Measurements from ENCODE around the gene RAB5B.

The RAB5B gene

GRCh38 chr12:55974308-55974730 lies 441 bp downstream of the RAB5B start (continued):
- TF ChIP-seq ZNF248 (tag by site-specific recombination; IDR thresholded peaks at IDR 0.05) (no peak), ZNF274 (IDR thresholded peaks at IDR 0.05; ENCODE audit: low read length) (no peak), ZNF274 (tag by site-specific recombination; IDR thresholded peaks at IDR 0.05; ENCODE audit: borderline replicate concordance) (no peak), HIC1 (tag by site-specific recombination; IDR thresholded peaks at IDR 0.05) (peak; percentile 59; the same call in 1 of the 2 replicates), ZNF558 (tag by site-specific recombination; IDR thresholded peaks at IDR 0.05) (no peak), ZFP41 (tag by site-specific recombination; IDR thresholded peaks at IDR 0.05; ENCODE audit: borderline replicate concordance) (no peak), ZNF211 (tag by site-specific recombination; IDR thresholded peaks at IDR 0.05; ENCODE audit: low read depth) (no peak), ZNF2 (tag by site-specific recombination; IDR thresholded peaks at IDR 0.05) (peak; percentile 22; the same call in 1 of the 2 replicates), KLF16 (tag by site-specific recombination; IDR thresholded peaks at IDR 0.05) (0 out of 2 replicates have a peak, but pooled peaks have one; percentile 19), ZNF24 (tag by site-specific recombination; IDR thresholded peaks at IDR 0.05) (no peak), ZNF148 (tag by site-specific recombination; IDR thresholded peaks at IDR 0.05; ENCODE audit: borderline replicate concordance) (no peak), ZNF792 (tag by site-specific recombination; IDR thresholded peaks at IDR 0.05) (no peak), ZBTB49 (tag by site-specific recombination; IDR thresholded peaks at IDR 0.05; ENCODE audit: low read depth) (no peak), SALL2 (tag by site-specific recombination; IDR thresholded peaks at IDR 0.05; ENCODE audit: borderline replicate concordance) (no peak), ZBTB7A (tag by site-specific recombination; IDR thresholded peaks at IDR 0.05; ENCODE audit: low read depth) (no peak), ZNF292 (tag by site-specific recombination; IDR thresholded peaks at IDR 0.05; ENCODE audit: borderline replicate concordance, low read depth) (no peak), ZNF175 (tag by site-specific recombination; IDR thresholded peaks at IDR 0.05) (no peak), ZNF214 (tag by site-specific recombination; IDR thresholded peaks at IDR 0.05; ENCODE audit: borderline replicate concordance) (no peak), ZNF830 (tag by site-specific recombination; IDR thresholded peaks at IDR 0.05; ENCODE audit: low read depth) (no peak), ZXDB (tag by site-specific recombination; IDR thresholded peaks at IDR 0.05) (peak; percentile 29), ZNF529 (tag by site-specific recombination; IDR thresholded peaks at IDR 0.05; ENCODE audit: insufficient replicate concordance) (no peak), ZNF747 (tag by site-specific recombination; IDR thresholded peaks at IDR 0.05) (no peak), GFI1B (tag by site-specific recombination; IDR thresholded peaks at IDR 0.05) (no peak), ZFHX2 (tag by site-specific recombination; conservative IDR thresholded peaks at IDR 0.05) (no peak)
- TF ChIP-seq, protein P1, sequence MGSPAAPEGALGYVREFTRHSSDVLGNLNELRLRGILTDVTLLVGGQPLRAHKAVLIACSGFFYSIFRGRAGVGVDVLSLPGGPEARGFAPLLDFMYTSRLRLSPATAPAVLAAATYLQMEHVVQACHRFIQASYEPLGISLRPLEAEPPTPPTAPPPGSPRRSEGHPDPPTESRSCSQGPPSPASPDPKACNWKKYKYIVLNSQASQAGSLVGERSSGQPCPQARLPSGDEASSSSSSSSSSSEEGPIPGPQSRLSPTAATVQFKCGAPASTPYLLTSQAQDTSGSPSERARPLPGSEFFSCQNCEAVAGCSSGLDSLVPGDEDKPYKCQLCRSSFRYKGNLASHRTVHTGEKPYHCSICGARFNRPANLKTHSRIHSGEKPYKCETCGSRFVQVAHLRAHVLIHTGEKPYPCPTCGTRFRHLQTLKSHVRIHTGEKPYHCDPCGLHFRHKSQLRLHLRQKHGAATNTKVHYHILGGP (tag by site-specific recombination; IDR thresholded peaks at IDR 0.05): no peak
- TF ChIP-seq, protein P2, sequence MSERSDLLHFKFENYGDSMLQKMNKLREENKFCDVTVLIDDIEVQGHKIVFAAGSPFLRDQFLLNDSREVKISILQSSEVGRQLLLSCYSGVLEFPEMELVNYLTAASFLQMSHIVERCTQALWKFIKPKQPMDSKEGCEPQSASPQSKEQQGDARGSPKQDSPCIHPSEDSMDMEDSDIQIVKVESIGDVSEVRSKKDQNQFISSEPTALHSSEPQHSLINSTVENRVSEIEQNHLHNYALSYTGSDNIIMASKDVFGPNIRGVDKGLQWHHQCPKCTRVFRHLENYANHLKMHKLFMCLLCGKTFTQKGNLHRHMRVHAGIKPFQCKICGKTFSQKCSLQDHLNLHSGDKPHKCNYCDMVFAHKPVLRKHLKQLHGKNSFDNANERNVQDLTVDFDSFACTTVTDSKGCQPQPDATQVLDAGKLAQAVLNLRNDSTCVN (tag by site-specific recombination; optimal IDR thresholded peaks at IDR 0.05): peak; percentile 4
- TF ChIP-seq, protein P3, sequence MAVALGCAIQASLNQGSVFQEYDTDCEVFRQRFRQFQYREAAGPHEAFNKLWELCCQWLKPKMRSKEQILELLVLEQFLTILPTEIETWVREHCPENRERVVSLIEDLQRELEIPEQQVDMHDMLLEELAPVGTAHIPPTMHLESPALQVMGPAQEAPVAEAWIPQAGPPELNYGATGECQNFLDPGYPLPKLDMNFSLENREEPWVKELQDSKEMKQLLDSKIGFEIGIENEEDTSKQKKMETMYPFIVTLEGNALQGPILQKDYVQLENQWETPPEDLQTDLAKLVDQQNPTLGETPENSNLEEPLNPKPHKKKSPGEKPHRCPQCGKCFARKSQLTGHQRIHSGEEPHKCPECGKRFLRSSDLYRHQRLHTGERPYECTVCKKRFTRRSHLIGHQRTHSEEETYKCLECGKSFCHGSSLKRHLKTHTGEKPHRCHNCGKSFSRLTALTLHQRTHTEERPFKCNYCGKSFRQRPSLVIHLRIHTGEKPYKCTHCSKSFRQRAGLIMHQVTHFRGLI (tag by site-specific recombination; IDR thresholded peaks at IDR 0.05): 0 out of 2 replicates have a peak, but pooled peaks have one; percentile 23
- TF ChIP-seq, protein P4, sequence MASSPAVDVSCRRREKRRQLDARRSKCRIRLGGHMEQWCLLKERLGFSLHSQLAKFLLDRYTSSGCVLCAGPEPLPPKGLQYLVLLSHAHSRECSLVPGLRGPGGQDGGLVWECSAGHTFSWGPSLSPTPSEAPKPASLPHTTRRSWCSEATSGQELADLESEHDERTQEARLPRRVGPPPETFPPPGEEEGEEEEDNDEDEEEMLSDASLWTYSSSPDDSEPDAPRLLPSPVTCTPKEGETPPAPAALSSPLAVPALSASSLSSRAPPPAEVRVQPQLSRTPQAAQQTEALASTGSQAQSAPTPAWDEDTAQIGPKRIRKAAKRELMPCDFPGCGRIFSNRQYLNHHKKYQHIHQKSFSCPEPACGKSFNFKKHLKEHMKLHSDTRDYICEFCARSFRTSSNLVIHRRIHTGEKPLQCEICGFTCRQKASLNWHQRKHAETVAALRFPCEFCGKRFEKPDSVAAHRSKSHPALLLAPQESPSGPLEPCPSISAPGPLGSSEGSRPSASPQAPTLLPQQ (tag by site-specific recombination; IDR thresholded peaks at IDR 0.05): no peak
